H1 (cell line): Measurements from ENCODE around the gene RND2. TPM values are rescaled to one million over a fixed set of nuclear protein-coding genes. Genes with fewer than 3 reads are reported as not detected.

ENCODE experiments used
- CEBPB ChIP-seq: IDR thresholded peaks from 2 replicates; pipeline ENCODE4 v1.6.1; 2012; ENCODE audit warnings: low read depth, low read length
- CHD2 ChIP-seq: IDR thresholded peaks from 2 replicates; pipeline ENCODE4 v1.6.1; 2012; ENCODE audit warnings: low read length, improper control_type of control experiment
- NRF1 ChIP-seq: IDR thresholded peaks from 2 replicates; pipeline ENCODE4 v1.6.1; 2011; ENCODE audit warnings: mild to moderate bottlenecking, low read depth, low read length, improper control_type of control experiment
- TCF12 ChIP-seq: IDR thresholded peaks from 2 replicates; pipeline ENCODE4 v1.6.1; 2011; ENCODE audit warnings: low read depth, mild to moderate bottlenecking, low read length
- polyA plus RNA-seq, 7 experiments: library from polyadenylated mRNA; depleted of rRNA in 3 of 7; stranded (reverse) in 5 of 7; unstranded in 2 of 7; fragments of >200 nt in 5 of 7; fragments of 200-250 nt in 2 of 7; gene quantifications; 1 replicate in 5 of 7; 2 replicates in 1 of 7; 4 replicates in 1 of 7; pipeline versions ENCODE4 v1.2.1 to v1.2.3, GENCODE V29; 2011 to 2013; ENCODE audit warnings: missing spikeins in 2 of 7, mixed read lengths in 2 of 7
- total RNA-seq: library from RNA; stranded (reverse); fragmentation: NEBNext Ultra II Directional; extraction: Animal tissue kit (Norgen Biotek cat#: 25700); gene quantifications from 2 replicates; pipeline ENCODE4 v1.2.1, GENCODE V29; 2021
- TF ChIP-seq, protein P1 (sequence below): IDR thresholded peaks from 2 replicates; pipeline ENCODE4 v1.6.1; 2011; ENCODE audit warnings: low read length, improper control_type of control experiment
- TF ChIP-seq, protein P2 (sequence below), 3 experiments: IDR thresholded peaks; 1 replicate in 2 of 3; 2 replicates in 1 of 3; pipeline versions ENCODE4 v1.5.1 to v1.6.1; 2011; ENCODE audit warnings: low read length in 3 of 3, mild to moderate bottlenecking in 3 of 3, inconsistent platforms in 2 of 3, low read depth in 1 of 3, moderate library complexity in 1 of 3; ENCODE audit not compliant: insufficient read depth in 1 of 3; ENCODE audit errors: control extremely low read depth in 1 of 3

The RND2 gene
- total and polyA plus RNA-seq, 2 of the 8 experiments (the other 6 are each of a cell fraction or from before 2014, with no cell fraction given): 51.3 to 61.4 TPM

DNA sequence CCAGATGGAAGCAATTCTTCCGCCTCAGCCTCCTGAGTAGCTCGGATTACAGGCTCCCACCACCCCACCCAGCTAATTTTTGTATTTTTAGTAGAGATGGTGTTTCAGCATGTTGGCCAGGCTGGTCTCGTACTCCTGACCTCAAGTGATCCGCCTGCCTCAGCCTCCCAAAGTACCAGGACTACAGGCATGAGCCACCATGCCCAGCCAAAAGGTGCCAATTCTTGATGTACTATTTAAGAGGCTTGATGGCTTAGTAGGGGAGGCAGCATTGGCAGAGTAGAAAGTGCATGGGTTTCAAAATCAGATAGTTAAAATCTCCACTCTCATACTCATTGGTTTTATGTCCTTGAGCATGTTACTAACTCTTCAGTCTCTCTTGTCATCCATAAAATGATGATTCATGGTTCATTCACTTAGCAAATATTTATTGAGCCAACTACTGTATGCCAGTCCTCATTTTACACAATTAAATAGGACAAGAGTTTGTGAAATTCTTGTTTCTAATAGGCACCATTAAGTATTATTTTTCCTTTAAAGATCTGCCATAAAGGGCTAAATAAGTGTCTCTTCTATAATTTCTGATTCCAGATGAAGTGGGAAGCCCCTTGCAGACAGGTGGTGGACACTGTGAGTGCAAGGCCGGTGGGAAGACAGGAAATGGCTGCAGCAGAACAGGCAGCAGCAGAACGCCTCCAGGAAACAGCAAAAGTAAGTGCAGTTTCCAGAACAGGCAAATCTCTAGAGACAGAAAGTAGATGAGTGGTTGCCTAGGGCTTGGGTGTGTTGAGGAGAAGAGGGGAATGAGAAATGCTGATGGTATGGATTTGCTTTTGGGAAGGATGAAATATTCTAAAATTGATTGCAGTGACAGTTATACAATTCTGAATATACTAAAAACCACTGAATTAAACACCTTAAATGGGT, 35.0 kb upstream of the RND2 start (continued):
- no peak for TF ChIP-seq TCF12
- TF ChIP-seq, protein P1, sequence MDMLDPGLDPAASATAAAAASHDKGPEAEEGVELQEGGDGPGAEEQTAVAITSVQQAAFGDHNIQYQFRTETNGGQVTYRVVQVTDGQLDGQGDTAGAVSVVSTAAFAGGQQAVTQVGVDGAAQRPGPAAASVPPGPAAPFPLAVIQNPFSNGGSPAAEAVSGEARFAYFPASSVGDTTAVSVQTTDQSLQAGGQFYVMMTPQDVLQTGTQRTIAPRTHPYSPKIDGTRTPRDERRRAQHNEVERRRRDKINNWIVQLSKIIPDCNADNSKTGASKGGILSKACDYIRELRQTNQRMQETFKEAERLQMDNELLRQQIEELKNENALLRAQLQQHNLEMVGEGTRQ: no peak
- TF ChIP-seq, protein P2, sequence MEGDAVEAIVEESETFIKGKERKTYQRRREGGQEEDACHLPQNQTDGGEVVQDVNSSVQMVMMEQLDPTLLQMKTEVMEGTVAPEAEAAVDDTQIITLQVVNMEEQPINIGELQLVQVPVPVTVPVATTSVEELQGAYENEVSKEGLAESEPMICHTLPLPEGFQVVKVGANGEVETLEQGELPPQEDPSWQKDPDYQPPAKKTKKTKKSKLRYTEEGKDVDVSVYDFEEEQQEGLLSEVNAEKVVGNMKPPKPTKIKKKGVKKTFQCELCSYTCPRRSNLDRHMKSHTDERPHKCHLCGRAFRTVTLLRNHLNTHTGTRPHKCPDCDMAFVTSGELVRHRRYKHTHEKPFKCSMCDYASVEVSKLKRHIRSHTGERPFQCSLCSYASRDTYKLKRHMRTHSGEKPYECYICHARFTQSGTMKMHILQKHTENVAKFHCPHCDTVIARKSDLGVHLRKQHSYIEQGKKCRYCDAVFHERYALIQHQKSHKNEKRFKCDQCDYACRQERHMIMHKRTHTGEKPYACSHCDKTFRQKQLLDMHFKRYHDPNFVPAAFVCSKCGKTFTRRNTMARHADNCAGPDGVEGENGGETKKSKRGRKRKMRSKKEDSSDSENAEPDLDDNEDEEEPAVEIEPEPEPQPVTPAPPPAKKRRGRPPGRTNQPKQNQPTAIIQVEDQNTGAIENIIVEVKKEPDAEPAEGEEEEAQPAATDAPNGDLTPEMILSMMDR (IDR thresholded peaks at IDR 0.05; ENCODE audit: control extremely low read depth in 1 of 3, insufficient read depth in 1 of 3, low read depth in 1 of 3, low read length in 3 of 3): no peak
- TF ChIP-seq CHD2: no peak
- TF ChIP-seq NRF1: no peak
- TF ChIP-seq CEBPB: no peak
